SK-N-SH (cell line): ENCODE measurements around the gene ZNF677.

ENCODE experiments used
- CTCF ChIP-seq: fragments of 200-600 bp; sonication (generic); IDR thresholded peaks from 2 replicates; pipeline ENCODE4 v1.6.1; 2017; ENCODE audit warnings: antibody characterized with exemption, mild to moderate bottlenecking, moderate library complexity
- ELF1 ChIP-seq: IDR thresholded peaks from 2 replicates; pipeline ENCODE4 v1.4.0; 2012
- EZH2phosphoT487 ChIP-seq: fragments of 200-600 bp; sonication (generic); IDR thresholded peaks from 2 replicates; pipeline ENCODE4 v1.6.1; 2017; ENCODE audit warnings: low read depth, mixed run types, mild to moderate bottlenecking, antibody characterized with exemption, moderate library complexity, borderline replicate concordance
- FOXM1 ChIP-seq: IDR thresholded peaks from 2 replicates; pipeline ENCODE4 v1.4.0; 2012; ENCODE audit warnings: low read depth, mild to moderate bottlenecking
- MAX ChIP-seq: IDR thresholded peaks from 2 replicates; pipeline ENCODE4 v1.4.0; 2012; ENCODE audit warnings: low read depth
- NFIC ChIP-seq: IDR thresholded peaks from 2 replicates; pipeline ENCODE4 v1.4.0; 2012; ENCODE audit warnings: borderline replicate concordance
- PBX3 ChIP-seq: IDR thresholded peaks from 2 replicates; pipeline ENCODE4; 2012
- RAD21 ChIP-seq: IDR thresholded peaks from 2 replicates; pipeline ENCODE4 v1.6.1; 2012; ENCODE audit warnings: mild to moderate bottlenecking, low read length
- REST ChIP-seq: IDR thresholded peaks from 2 replicates; pipeline ENCODE4 v1.6.1; 2012; ENCODE audit warnings: mild to moderate bottlenecking, low read depth, low read length, moderate library complexity
- SMC3 ChIP-seq: IDR thresholded peaks from 2 replicates; pipeline ENCODE4 v1.6.1; 2012; ENCODE audit warnings: low read depth, low read length, improper control_type of control experiment
- TAF1 ChIP-seq: IDR thresholded peaks from 2 replicates; pipeline ENCODE4 v1.6.1; 2012; ENCODE audit warnings: low read depth, mild to moderate bottlenecking, low read length, moderate library complexity, borderline replicate concordance
- YY1 ChIP-seq: IDR thresholded peaks from 2 replicates; pipeline ENCODE4 v1.4.0; 2012; ENCODE audit warnings: low read depth, mild to moderate bottlenecking

GRCh38 chr19:53193535-53194222 is 61.0 kb downstream of the ZNF677 start:
- TF ChIP-seq PBX3 (no peak), CTCF (no peak), YY1 (0 out of 2 replicates have a peak, but pooled peaks have one; percentile 3), ELF1 (no peak), TAF1 (no peak), SMC3 (no peak), REST (no peak), EZH2phosphoT487 (no peak), NFIC (no peak), MAX (no peak), RAD21 (no peak), FOXM1 (no peak)
